ENCODE results near the gene PBX2.

DNA sequence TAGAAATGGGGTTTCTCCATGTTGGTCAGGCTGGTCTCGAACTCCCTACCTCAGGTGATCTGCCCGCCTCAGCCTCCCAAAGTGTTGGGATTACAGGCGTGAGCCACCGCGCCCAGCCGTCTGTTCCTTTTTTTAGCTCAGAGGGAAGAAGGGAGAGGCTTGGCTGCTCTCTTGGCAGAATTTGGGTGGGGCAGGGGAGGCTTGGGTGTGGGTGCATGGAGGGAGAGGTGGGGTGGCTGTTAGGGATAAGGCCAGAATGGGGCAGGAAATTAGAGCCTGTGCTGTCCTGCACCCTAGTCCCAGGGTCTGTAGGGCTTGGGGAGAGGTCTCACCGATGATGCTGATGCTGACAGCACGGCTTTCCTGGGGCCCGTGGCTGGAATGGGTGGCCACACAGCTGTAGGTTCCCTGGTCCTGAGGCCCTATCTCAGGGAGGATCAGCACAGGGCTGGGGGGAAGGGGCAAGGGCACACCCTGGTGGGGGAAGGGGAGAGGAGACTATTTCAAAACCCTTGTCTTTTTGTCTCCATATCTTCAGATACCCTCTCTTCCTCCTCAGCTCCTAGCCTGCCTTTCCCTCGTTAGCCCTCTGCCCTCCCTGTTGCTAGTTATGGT, 8.0 kb downstream of the PBX2 start:
- TF ChIP-seq CTCF (conservative IDR thresholded peaks at IDR 0.05; ENCODE audit: low read depth, low read length) (no peak), EZH2 (IDR thresholded peaks at IDR 0.05; ENCODE audit: borderline replicate concordance, low read depth, low read length, poor library complexity, severe bottlenecking) (no peak)

All from A673 (cell line).